GM18951 (cell line): ENCODE results near the gene ATRNL1.

Experiments used
- POLR2A ChIP-seq: IDR thresholded peaks from 4 replicates; pipeline ENCODE4 v1.6.1; 2011; ENCODE audit warnings: mild to moderate bottlenecking; ENCODE audit not compliant: insufficient read length, insufficient read depth; ENCODE audit errors: extremely low read depth
- in situ Hi-C: fragments of 300-500 bp; cut with MboI; formaldehyde crosslinking; loops from one replicate; pipeline ENCODE4 v1.12.0; 2022; ENCODE audit warnings: low sequenced_read_pairs, mixed read lengths, inconsistent platforms; ENCODE audit not compliant: unreplicated experiment

The ATRNL1 gene

GRCh38 chr10:115939101-115939854, 846.1 kb downstream of the ATRNL1 start:
- in situ Hi-C loops = no loop called here
- TF ChIP-seq POLR2A = no peak

GRCh38 chr10:115941361-115941771, 848.2 kb downstream of the ATRNL1 start:
- in situ Hi-C loops = no loop called here

GRCh38 chr10:115942101-115942500, 848.9 kb downstream of the ATRNL1 start:
- in situ Hi-C loops = no loop called here
- TF ChIP-seq POLR2A = no peak

More at GRCh38 chr10:115941361-115941771, 848.2 kb downstream of the ATRNL1 start:
- no peak for TF ChIP-seq POLR2A

- in situ Hi-C loops = no loop called here
Observed at GRCh38 chr10:115944538-115944937, 851.4 kb downstream of the ATRNL1 start.

GRCh38 chr10:115945701-115946445, 852.7 kb downstream of the ATRNL1 start:
- no peak for TF ChIP-seq POLR2A
- in situ Hi-C loops = no loop called here

More at GRCh38 chr10:115944538-115944937, 851.4 kb downstream of the ATRNL1 start:
- TF ChIP-seq POLR2A = no peak

GRCh38 chr10:115947104-115947503, 853.9 kb downstream of the ATRNL1 start:
- no peak for TF ChIP-seq POLR2A
- in situ Hi-C loops = no loop called here

GRCh38 chr10:115948465-115948864, 855.3 kb downstream of the ATRNL1 start:
- no peak for TF ChIP-seq POLR2A
- in situ Hi-C loops = no loop called here

- in situ Hi-C loops = no loop called here
- TF ChIP-seq POLR2A = no peak
Observed at GRCh38 chr10:115949282-115949844, 856.2 kb downstream of the ATRNL1 start.

- in situ Hi-C loops = no loop called here
- TF ChIP-seq POLR2A = no peak
Observed at GRCh38 chr10:115950320-115950719, 857.2 kb downstream of the ATRNL1 start.

- in situ Hi-C loops = no loop called here
- no peak for TF ChIP-seq POLR2A
Observed at GRCh38 chr10:115951242-115951641, 858.1 kb downstream of the ATRNL1 start.

- TF ChIP-seq POLR2A = no peak
- in situ Hi-C loops = no loop called here
Observed at GRCh38 chr10:115953281-115953680, 860.1 kb downstream of the ATRNL1 start.

GRCh38 chr10:115953968-115954367, 860.8 kb downstream of the ATRNL1 start:
- in situ Hi-C loops = no loop called here
- no peak for TF ChIP-seq POLR2A

GRCh38 chr10:115956225-115957011, 863.3 kb downstream of the ATRNL1 start:
- no peak for TF ChIP-seq POLR2A
- in situ Hi-C loops = no loop called here
